SJCRH30 (cell line): ENCODE data around the gene HSPA4. TPM values are rescaled to one million over a fixed set of nuclear protein-coding genes. Genes with fewer than 3 reads are reported as not detected.
"Not testable (repeated sequence)": the region's sequence is repeated elsewhere in the genome, so short reads cannot be mapped to it uniquely, and the experiment has no call there.

Experiments
- DNase-seq, 2 experiments: peaks; one replicate each; pipeline ENCODE4 v3.0.0-alpha.2; 2015 to 2020
- H3K27ac ChIP-seq: fragments of 250-450 bp; sonication (Bioruptor Pico); 2 replicates; pipeline ENCODE4 v1.5.1; 2020; ENCODE audit warnings: mild to moderate bottlenecking, moderate library complexity
- H3K27me3 ChIP-seq: fragments of 250-450 bp; sonication (Bioruptor Pico); 2 replicates; pipeline ENCODE4 v1.5.1; 2020; ENCODE audit warnings: mild to moderate bottlenecking, moderate library complexity
- H3K36me3 ChIP-seq: fragments of 250-450 bp; sonication (Bioruptor Pico); 2 replicates; pipeline ENCODE4 v1.5.1; 2020; ENCODE audit warnings: mild to moderate bottlenecking, moderate library complexity
- H3K4me1 ChIP-seq: fragments of 250-450 bp; sonication (Bioruptor Pico); 2 replicates; pipeline ENCODE4 v1.5.1; 2020; ENCODE audit warnings: mild to moderate bottlenecking, moderate library complexity
- H3K4me3 ChIP-seq: fragments of 250-450 bp; sonication (Bioruptor Pico); 2 replicates; pipeline ENCODE4 v1.5.1; 2020; ENCODE audit warnings: mild to moderate bottlenecking, moderate library complexity
- H3K9me3 ChIP-seq: fragments of 250-450 bp; sonication (Bioruptor Pico); replicated peaks from 2 replicates; pipeline ENCODE4 v1.5.1; 2020; ENCODE audit warnings: mild to moderate bottlenecking, moderate library complexity
- total RNA-seq: library from RNA; depleted of rRNA; stranded (reverse); fragments of >200 nt; shearing (Covaris generic); gene quantifications from 2 replicates; pipeline ENCODE4 v1.2.3, GENCODE V29; 2014

Gene HSPA4
- total RNA-seq, 1 experiment from 2014 or later = 173 TPM

DNA sequence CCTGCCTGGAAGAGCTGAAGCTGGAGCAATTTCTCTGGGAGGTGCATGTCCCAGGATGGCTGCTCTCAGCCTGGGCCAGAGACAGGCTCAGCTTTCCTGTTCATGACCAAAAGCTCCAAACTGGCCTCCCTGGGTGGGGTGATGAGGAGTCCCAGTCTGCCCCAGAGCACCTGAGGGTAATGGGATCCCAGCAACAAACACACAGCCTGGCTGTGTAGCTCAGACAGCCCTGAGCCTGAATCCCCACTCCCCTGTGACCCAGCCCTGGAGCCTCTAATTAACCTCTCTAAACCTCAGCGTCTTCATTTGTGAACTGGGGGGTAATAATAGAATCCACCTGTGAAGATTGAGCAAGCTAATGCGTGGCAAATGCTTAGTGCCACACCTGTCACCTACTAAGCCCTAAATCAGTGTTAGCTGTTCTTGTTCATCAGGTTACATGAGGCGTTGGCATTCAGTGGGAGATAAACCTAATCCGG lies 67.5 kb downstream of the HSPA4 start:
- Histone ChIP-seq H3K27me3 (no peaks in the 10 kb centered on the region), H3K36me3 (no peaks in the 10 kb centered on the region), H3K4me3 (no peak overlapping the region), H3K9me3 (no peaks in the 10 kb centered on the region), H3K27ac (peak overlapping the region; percentile 33), H3K4me1 (peaks cover 34% of the 10 kb centered on the region)
- DNase-seq = peak; percentile 71 to 88

- Histone ChIP-seq H3K4me1 (peaks cover 34% of the 10 kb centered on the region), H3K4me3 (no peak overlapping the region), H3K36me3 (no peaks in the 10 kb centered on the region), H3K27me3 (no peaks in the 10 kb centered on the region), H3K27ac (peak overlapping the region; percentile 33; the same call in 1 of the 2 replicates), H3K9me3 (no peaks in the 10 kb centered on the region)
- DNase-seq = no peak
Measured at GRCh38 chr5:133120156-133120750, 68.4 kb downstream of the HSPA4 start.

DNA sequence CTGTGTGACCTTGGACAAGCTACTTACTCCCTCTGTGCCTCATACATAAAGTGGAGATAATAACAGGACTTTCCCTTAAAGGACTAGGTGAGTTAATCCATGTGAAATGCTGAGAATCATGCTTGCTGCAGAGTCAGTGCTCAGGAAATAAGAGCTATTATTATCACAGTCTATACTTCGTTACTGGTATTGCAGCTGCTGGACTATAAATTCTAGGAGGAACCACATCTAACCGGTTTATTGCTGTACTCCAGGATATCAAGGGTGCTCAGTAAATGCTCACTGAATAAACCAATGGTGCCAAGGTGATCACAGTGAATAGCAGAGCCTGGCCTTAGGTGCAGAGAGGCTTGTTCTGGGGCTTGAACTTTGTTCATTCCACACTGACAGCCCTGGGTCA lies 69.3 kb downstream of the HSPA4 start:
- Histone ChIP-seq H3K36me3 (no peaks in the 10 kb centered on the region), H3K4me3 (no peak overlapping the region), H3K27me3 (no peaks in the 10 kb centered on the region), H3K9me3 (no peaks in the 10 kb centered on the region), H3K27ac (no peak overlapping the region), H3K4me1 (peaks cover 34% of the 10 kb centered on the region)
- no peak for DNase-seq

- Histone ChIP-seq H3K9me3 (no peaks in the 10 kb centered on the region), H3K4me1 (peaks cover 34% of the 10 kb centered on the region), H3K4me3 (no peak overlapping the region), H3K36me3 (no peaks in the 10 kb centered on the region), H3K27me3 (no peaks in the 10 kb centered on the region), H3K27ac (no peak overlapping the region)
- DNase-seq = no peak
Measured at GRCh38 chr5:133121611-133122150, 69.9 kb downstream of the HSPA4 start.

DNA sequence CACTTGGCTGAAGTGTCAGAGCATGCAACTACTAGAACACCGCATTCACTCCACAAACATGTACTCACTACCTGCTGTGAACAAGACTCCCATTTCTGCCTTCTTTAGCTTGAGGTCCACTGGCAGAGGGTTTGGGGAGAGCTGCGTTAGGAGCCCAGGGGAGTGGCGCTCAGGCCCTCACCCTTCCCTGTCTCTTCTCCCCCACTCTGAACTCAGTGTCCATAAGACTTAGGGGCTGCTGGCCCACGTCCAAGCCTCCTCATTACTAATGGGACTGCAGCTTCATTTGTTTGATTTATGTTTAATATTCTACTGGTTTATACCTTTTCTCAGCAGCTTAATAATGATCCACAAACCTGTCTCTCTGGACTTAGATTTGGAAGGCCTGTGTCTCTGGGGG lies 70.9 kb downstream of the HSPA4 start:
- no peak overlapping the region for H3K4me3 ChIP-seq
- no peaks in the 10 kb centered on the region for H3K36me3 ChIP-seq
- DNase-seq = no peak
- no peaks in the 10 kb centered on the region for H3K9me3 ChIP-seq
- no peak overlapping the region for H3K27ac ChIP-seq
- H3K27me3 ChIP-seq = no peaks in the 10 kb centered on the region
- H3K4me1 ChIP-seq = peaks cover 33% of the 10 kb centered on the region

DNA sequence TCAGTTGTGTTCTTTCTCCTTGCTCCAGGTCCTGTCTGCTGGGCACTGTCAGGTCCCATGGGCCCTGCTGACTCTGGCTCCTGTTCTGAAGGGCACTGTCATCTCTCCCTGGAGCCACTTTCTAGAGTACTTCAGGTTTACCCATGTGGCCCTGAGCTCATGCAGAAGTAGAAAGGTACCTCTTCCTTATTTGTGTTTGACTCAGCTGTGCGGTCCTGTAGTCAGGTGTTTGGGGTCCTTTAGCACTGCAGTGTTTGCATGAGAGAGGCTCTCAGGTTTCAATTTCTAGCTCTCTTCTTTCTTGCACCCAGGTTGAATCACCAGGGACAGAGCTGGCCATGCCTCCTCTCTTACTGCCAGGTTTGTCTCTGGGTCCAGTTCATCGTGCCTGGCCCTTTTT lies 71.5 kb downstream of the HSPA4 start:
- no peaks in the 10 kb centered on the region for H3K27me3 ChIP-seq
- no peak overlapping the region for H3K27ac ChIP-seq
- H3K9me3 ChIP-seq = no peaks in the 10 kb centered on the region
- peaks cover 27% of the 10 kb centered on the region for H3K4me1 ChIP-seq
- no peaks in the 10 kb centered on the region for H3K36me3 ChIP-seq
- H3K4me3 ChIP-seq = no peak overlapping the region
- DNase-seq = no peak

DNA sequence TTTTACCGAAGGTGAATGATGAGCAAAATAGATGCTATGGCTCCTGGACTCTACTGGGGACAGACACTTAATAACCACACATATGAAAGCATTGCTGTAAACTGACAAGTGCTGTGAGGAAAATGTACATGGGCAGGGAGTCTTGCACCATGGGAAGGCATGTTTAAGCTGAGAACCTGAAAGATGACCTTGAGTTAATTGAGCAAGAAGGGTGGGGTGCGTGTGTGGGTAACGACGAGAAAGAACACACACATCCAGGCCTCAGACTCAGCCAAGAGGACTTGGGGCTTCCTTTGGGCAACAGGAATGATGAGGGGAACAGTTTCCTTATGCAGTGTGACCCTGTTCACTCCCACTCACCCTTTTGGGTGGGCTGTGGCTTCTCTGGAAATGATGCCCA lies 73.1 kb downstream of the HSPA4 start:
- Histone ChIP-seq H3K36me3 (no peaks in the 10 kb centered on the region), H3K27me3 (no peaks in the 10 kb centered on the region), H3K9me3 (no peaks in the 10 kb centered on the region), H3K4me3 (no peak overlapping the region), H3K4me1 (peaks cover 11% of the 10 kb centered on the region), H3K27ac (no peak overlapping the region)
- no peak for DNase-seq

- no peaks in the 10 kb centered on the region for H3K9me3 ChIP-seq
- H3K4me3 ChIP-seq = no peak overlapping the region
- H3K27ac ChIP-seq = no peak overlapping the region
- no peaks in the 10 kb centered on the region for H3K27me3 ChIP-seq
- no peak for DNase-seq
- no peaks in the 10 kb centered on the region for H3K36me3 ChIP-seq
- H3K4me1 ChIP-seq = no peaks in the 10 kb centered on the region
Measured at GRCh38 chr5:133128066-133128465, 76.3 kb downstream of the HSPA4 start.

DNA sequence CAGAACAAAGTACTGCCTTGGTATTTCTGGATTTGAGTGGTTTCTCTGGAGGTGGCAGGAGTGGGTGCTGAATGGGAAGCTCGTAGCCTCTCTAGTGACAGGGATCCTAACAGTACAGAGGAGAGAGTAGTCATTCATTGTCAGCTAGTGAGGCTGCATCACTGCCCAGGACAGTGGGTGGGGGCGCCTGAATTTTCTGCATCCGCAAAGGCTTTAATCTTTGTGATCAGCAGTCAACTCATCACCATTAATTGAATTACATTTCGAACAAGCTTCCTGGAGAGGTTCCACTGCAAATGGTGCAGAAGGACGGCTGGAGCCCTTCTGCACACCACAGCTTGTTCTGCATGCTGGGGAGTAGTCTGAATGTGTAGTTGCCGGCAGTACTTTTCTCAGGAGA lies 77.5 kb downstream of the HSPA4 start:
- Histone ChIP-seq H3K9me3 (no peaks in the 10 kb centered on the region), H3K27ac (no peak overlapping the region)
- DNase-seq = no peak

GRCh38 chr5:133129950-133130349 lies 78.1 kb downstream of the HSPA4 start:
- no peak for DNase-seq
- no peaks in the 10 kb centered on the region for H3K9me3 ChIP-seq
- no peak overlapping the region for H3K27ac ChIP-seq
- H3K4me1 ChIP-seq = no peaks in the 10 kb centered on the region
- no peaks in the 10 kb centered on the region for H3K27me3 ChIP-seq
- H3K36me3 ChIP-seq = no peaks in the 10 kb centered on the region
- H3K4me3 ChIP-seq = no peak overlapping the region

More for the DNA sequence above, 77.5 kb downstream of the HSPA4 start:
- Histone ChIP-seq H3K4me3 (no peak overlapping the region), H3K4me1 (no peaks in the 10 kb centered on the region), H3K36me3 (no peaks in the 10 kb centered on the region), H3K27me3 (no peaks in the 10 kb centered on the region)

GRCh38 chr5:133130387-133131118 lies 78.7 kb downstream of the HSPA4 start:
- Histone ChIP-seq H3K27ac (no peak overlapping the region), H3K9me3 (no peaks in the 10 kb centered on the region), H3K4me3 (no peak overlapping the region), H3K4me1 (no peaks in the 10 kb centered on the region), H3K36me3 (no peaks in the 10 kb centered on the region), H3K27me3 (no peaks in the 10 kb centered on the region)
- DNase-seq = no peak

DNA sequence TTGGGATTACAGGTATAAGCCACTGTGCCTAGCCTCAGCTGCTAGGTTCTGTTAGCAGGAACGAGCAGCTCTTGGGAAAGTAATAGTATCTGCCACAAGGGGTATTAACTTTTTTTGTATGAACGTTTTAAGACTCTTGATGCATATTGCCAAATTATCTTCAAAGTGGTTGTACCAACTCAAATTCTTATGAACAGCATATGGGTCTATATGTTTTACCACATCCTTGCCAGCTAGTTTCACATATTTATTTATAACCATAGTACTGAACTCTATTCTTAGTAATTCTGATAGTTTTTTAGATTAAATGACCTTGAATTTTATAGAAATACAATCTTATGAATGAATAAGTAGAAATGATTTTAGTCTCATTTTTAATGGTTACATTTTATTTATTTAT lies 80.9 kb downstream of the HSPA4 start:
- Histone ChIP-seq H3K27me3 (no peaks in the 10 kb centered on the region), H3K4me1 (no peaks in the 10 kb centered on the region), H3K36me3 (no peaks in the 10 kb centered on the region), H3K9me3 (no peaks in the 10 kb centered on the region), H3K4me3 (no peak overlapping the region), H3K27ac (no peak overlapping the region)
- no peak for DNase-seq

GRCh38 chr5:133133241-133133640 lies 81.4 kb downstream of the HSPA4 start:
- not testable (repeated sequence) for H3K36me3 ChIP-seq, H3K9me3 ChIP-seq, H3K4me1 ChIP-seq, H3K4me3 ChIP-seq, H3K27ac ChIP-seq, DNase-seq, H3K27me3 ChIP-seq

DNA sequence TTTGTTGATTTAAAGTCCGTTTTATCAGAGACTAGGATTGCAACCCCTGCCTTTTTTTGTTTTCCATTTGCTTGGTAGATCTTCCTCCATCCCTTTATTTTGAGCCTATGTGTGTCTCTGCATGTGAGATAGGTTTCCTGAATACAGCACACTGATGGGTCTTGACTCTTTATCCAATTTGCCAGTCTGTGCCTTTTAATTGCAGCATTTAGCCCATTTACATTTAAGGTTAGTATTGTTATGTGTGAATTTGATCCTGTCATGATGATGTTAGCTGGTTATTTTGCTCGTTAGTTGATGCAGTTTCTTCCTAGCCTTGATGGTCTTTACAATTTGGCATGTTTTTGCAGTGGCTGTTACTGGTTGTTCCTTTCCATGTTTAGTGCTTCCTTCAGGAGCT lies 85.1 kb downstream of the HSPA4 start:
- not testable (repeated sequence) for H3K4me1 ChIP-seq, H3K9me3 ChIP-seq, H3K36me3 ChIP-seq, H3K4me3 ChIP-seq, H3K27ac ChIP-seq, H3K27me3 ChIP-seq, DNase-seq

- DNase-seq = no peak
- Histone ChIP-seq H3K27me3 (no peaks in the 10 kb centered on the region), H3K4me3 (no peak overlapping the region), H3K36me3 (no peaks in the 10 kb centered on the region), H3K9me3 (no peaks in the 10 kb centered on the region), H3K27ac (no peak overlapping the region), H3K4me1 (no peaks in the 10 kb centered on the region)
Measured at GRCh38 chr5:133140311-133140710, 88.5 kb downstream of the HSPA4 start.
